ENCODE results near the gene UNC79.

The UNC79 gene

GRCh38 chr14:93654599-93654998, 223.9 kb downstream of the UNC79 start:
- H3K27ac Mint-ChIP-seq (ENCODE audit: low read depth) = no peak overlapping the region
- no peak for ATAC-seq (replicated peaks; ENCODE audit: extremely low read depth, poor library complexity, severe bottlenecking)
- no peak overlapping the region for H3K4me3 Mint-ChIP-seq
- DNase-seq (ENCODE audit: low spot score in 2 of 2) = no peak
- H3K36me3 Mint-ChIP-seq (ENCODE audit: insufficient read depth) = no peaks in the 10 kb centered on the region
- H3K27me3 Mint-ChIP-seq = peaks cover 58% of the 10 kb centered on the region
- H3K4me1 Mint-ChIP-seq = no peaks in the 10 kb centered on the region
- no peaks in the 10 kb centered on the region for H3K9me3 Mint-ChIP-seq

GRCh38 chr14:93655078-93655750, 224.5 kb downstream of the UNC79 start:
- H3K27me3 Mint-ChIP-seq = peaks cover 63% of the 10 kb centered on the region
- no peaks in the 10 kb centered on the region for H3K36me3 Mint-ChIP-seq (ENCODE audit: insufficient read depth)
- no peak overlapping the region for H3K4me3 Mint-ChIP-seq
- H3K27ac Mint-ChIP-seq (ENCODE audit: low read depth) = no peak overlapping the region
- H3K4me1 Mint-ChIP-seq = no peaks in the 10 kb centered on the region
- DNase-seq (ENCODE audit: low spot score in 2 of 2) (no peak), ATAC-seq (replicated peaks; ENCODE audit: extremely low read depth, poor library complexity, severe bottlenecking) (no peak)
- H3K9me3 Mint-ChIP-seq = no peaks in the 10 kb centered on the region

GRCh38 chr14:93657875-93658274, 227.1 kb downstream of the UNC79 start:
- Mint-ChIP-seq H3K27ac (ENCODE audit: low read depth) (no peak overlapping the region), H3K4me3 (no peak overlapping the region), H3K9me3 (no peaks in the 10 kb centered on the region), H3K4me1 (no peaks in the 10 kb centered on the region), H3K36me3 (ENCODE audit: insufficient read depth) (no peaks in the 10 kb centered on the region), H3K27me3 (peaks cover 74% of the 10 kb centered on the region)
- no peak for DNase-seq (ENCODE audit: low spot score in 2 of 2)
- no peak for ATAC-seq (replicated peaks; ENCODE audit: extremely low read depth, poor library complexity, severe bottlenecking)

- no peak overlapping the region for H3K4me3 Mint-ChIP-seq
- H3K9me3 Mint-ChIP-seq = peaks cover 9% of the 10 kb centered on the region
- no peak for ATAC-seq (replicated peaks; ENCODE audit: extremely low read depth, poor library complexity, severe bottlenecking)
- H3K27me3 Mint-ChIP-seq = peaks cover 51% of the 10 kb centered on the region
- H3K36me3 Mint-ChIP-seq (ENCODE audit: insufficient read depth) = no peaks in the 10 kb centered on the region
- H3K27ac Mint-ChIP-seq (ENCODE audit: low read depth) = no peak overlapping the region
- no peak for DNase-seq (ENCODE audit: low spot score in 2 of 2)
- no peaks in the 10 kb centered on the region for H3K4me1 Mint-ChIP-seq
Observed at GRCh38 chr14:93663317-93663716, 232.6 kb downstream of the UNC79 start.

GRCh38 chr14:93665169-93665568, 234.4 kb downstream of the UNC79 start:
- Mint-ChIP-seq H3K4me1 (no peaks in the 10 kb centered on the region), H3K27ac (ENCODE audit: low read depth) (no peak overlapping the region), H3K4me3 (no peak overlapping the region), H3K36me3 (ENCODE audit: insufficient read depth) (no peaks in the 10 kb centered on the region), H3K9me3 (peaks cover 9% of the 10 kb centered on the region), H3K27me3 (peaks cover 41% of the 10 kb centered on the region)
- ATAC-seq (replicated peaks; ENCODE audit: extremely low read depth, poor library complexity, severe bottlenecking) = no peak
- no peak for DNase-seq (ENCODE audit: low spot score in 2 of 2)

GRCh38 chr14:93669632-93670031, 238.9 kb downstream of the UNC79 start:
- H3K9me3 Mint-ChIP-seq = peaks cover 9% of the 10 kb centered on the region
- H3K36me3 Mint-ChIP-seq (ENCODE audit: insufficient read depth) = no peaks in the 10 kb centered on the region
- peaks cover 65% of the 10 kb centered on the region for H3K27me3 Mint-ChIP-seq

GRCh38 chr14:93674343-93674742, 243.6 kb downstream of the UNC79 start:
- Mint-ChIP-seq H3K4me3 (no peak overlapping the region), H3K36me3 (ENCODE audit: insufficient read depth) (no peaks in the 10 kb centered on the region), H3K27ac (ENCODE audit: low read depth) (no peak overlapping the region)

More at GRCh38 chr14:93669632-93670031, 238.9 kb downstream of the UNC79 start:
- Mint-ChIP-seq H3K27ac (ENCODE audit: low read depth) (no peak overlapping the region), H3K4me1 (no peaks in the 10 kb centered on the region), H3K4me3 (no peak overlapping the region)
- no peak for ATAC-seq (replicated peaks; ENCODE audit: extremely low read depth, poor library complexity, severe bottlenecking)
- DNase-seq (ENCODE audit: low spot score in 2 of 2) = no peak

GRCh38 chr14:93675651-93676050, 244.9 kb downstream of the UNC79 start:
- peaks cover 1% of the 10 kb centered on the region for H3K36me3 Mint-ChIP-seq (ENCODE audit: insufficient read depth)
- DNase-seq (ENCODE audit: low spot score in 2 of 2) (no peak), ATAC-seq (replicated peaks; ENCODE audit: extremely low read depth, poor library complexity, severe bottlenecking) (no peak)
- H3K4me1 Mint-ChIP-seq = no peaks in the 10 kb centered on the region
- no peaks in the 10 kb centered on the region for H3K9me3 Mint-ChIP-seq
- peaks cover 64% of the 10 kb centered on the region for H3K27me3 Mint-ChIP-seq
- no peak overlapping the region for H3K27ac Mint-ChIP-seq (ENCODE audit: low read depth)
- H3K4me3 Mint-ChIP-seq = no peak overlapping the region

More at GRCh38 chr14:93674343-93674742, 243.6 kb downstream of the UNC79 start:
- no peaks in the 10 kb centered on the region for H3K9me3 Mint-ChIP-seq
- H3K27me3 Mint-ChIP-seq = peaks cover 60% of the 10 kb centered on the region
- ATAC-seq (replicated peaks; ENCODE audit: extremely low read depth, poor library complexity, severe bottlenecking) = no peak
- H3K4me1 Mint-ChIP-seq = no peaks in the 10 kb centered on the region
- no peak for DNase-seq (ENCODE audit: low spot score in 2 of 2)

GRCh38 chr14:93676416-93676958, 245.7 kb downstream of the UNC79 start:
- DNase-seq (ENCODE audit: low spot score in 2 of 2) (no peak), ATAC-seq (replicated peaks; ENCODE audit: extremely low read depth, poor library complexity, severe bottlenecking) (no peak)
- Mint-ChIP-seq H3K36me3 (ENCODE audit: insufficient read depth) (peaks cover 1% of the 10 kb centered on the region), H3K4me3 (no peak overlapping the region), H3K4me1 (no peaks in the 10 kb centered on the region), H3K9me3 (no peaks in the 10 kb centered on the region), H3K27ac (ENCODE audit: low read depth) (no peak overlapping the region), H3K27me3 (peaks cover 62% of the 10 kb centered on the region)

- H3K4me1 Mint-ChIP-seq = no peaks in the 10 kb centered on the region
- H3K27ac Mint-ChIP-seq (ENCODE audit: low read depth) = no peak overlapping the region
- no peaks in the 10 kb centered on the region for H3K9me3 Mint-ChIP-seq
- ATAC-seq (replicated peaks; ENCODE audit: extremely low read depth, poor library complexity, severe bottlenecking) (no peak), DNase-seq (ENCODE audit: low spot score in 2 of 2) (no peak)
- H3K4me3 Mint-ChIP-seq = no peak overlapping the region
- peaks cover 1% of the 10 kb centered on the region for H3K36me3 Mint-ChIP-seq (ENCODE audit: insufficient read depth)
- peaks cover 59% of the 10 kb centered on the region for H3K27me3 Mint-ChIP-seq
Observed at GRCh38 chr14:93682459-93682858, 251.7 kb downstream of the UNC79 start.

- ATAC-seq (replicated peaks; ENCODE audit: extremely low read depth, poor library complexity, severe bottlenecking) = no peak
- Mint-ChIP-seq H3K4me3 (no peak overlapping the region), H3K36me3 (ENCODE audit: insufficient read depth) (peaks cover 1% of the 10 kb centered on the region), H3K27ac (ENCODE audit: low read depth) (no peak overlapping the region), H3K27me3 (peaks cover 65% of the 10 kb centered on the region), H3K4me1 (no peaks in the 10 kb centered on the region), H3K9me3 (no peaks in the 10 kb centered on the region)
- DNase-seq (ENCODE audit: low spot score in 2 of 2) = no peak
Observed at GRCh38 chr14:93683226-93683625, 252.5 kb downstream of the UNC79 start.

- no peak overlapping the region for H3K4me3 Mint-ChIP-seq
- H3K27me3 Mint-ChIP-seq = peaks cover 70% of the 10 kb centered on the region
- DNase-seq (ENCODE audit: low spot score in 2 of 2) = no peak
- no peak overlapping the region for H3K27ac Mint-ChIP-seq (ENCODE audit: low read depth)
- no peaks in the 10 kb centered on the region for H3K9me3 Mint-ChIP-seq
- no peaks in the 10 kb centered on the region for H3K4me1 Mint-ChIP-seq
- H3K36me3 Mint-ChIP-seq (ENCODE audit: insufficient read depth) = peaks cover 1% of the 10 kb centered on the region
- no peak for ATAC-seq (replicated peaks; ENCODE audit: extremely low read depth, poor library complexity, severe bottlenecking)
Observed at GRCh38 chr14:93685121-93685895, 254.6 kb downstream of the UNC79 start.

- no peak overlapping the region for H3K4me3 Mint-ChIP-seq
- no peaks in the 10 kb centered on the region for H3K9me3 Mint-ChIP-seq
- H3K4me1 Mint-ChIP-seq = no peaks in the 10 kb centered on the region
- peaks cover 76% of the 10 kb centered on the region for H3K27me3 Mint-ChIP-seq
- H3K36me3 Mint-ChIP-seq (ENCODE audit: insufficient read depth) = no peaks in the 10 kb centered on the region
- DNase-seq (ENCODE audit: low spot score in 2 of 2) (no peak), ATAC-seq (replicated peaks; ENCODE audit: extremely low read depth, poor library complexity, severe bottlenecking) (no peak)
- no peak overlapping the region for H3K27ac Mint-ChIP-seq (ENCODE audit: low read depth)
Observed at GRCh38 chr14:93686268-93686667, 255.5 kb downstream of the UNC79 start.
